BLaER1 (cell line): Measurements from ENCODE around the gene SLC19A2.

Source experiments
- H3K27ac ChIP-seq: shearing (Covaris generic); formaldehyde crosslinking; 2 replicates; pipeline ENCODE4 v1.8.1; 2022
- H3K27me3 ChIP-seq: shearing (Covaris generic); formaldehyde crosslinking; 2 replicates; pipeline ENCODE4 v1.8.1; 2022
- H3K36me3 ChIP-seq: shearing (Covaris generic); formaldehyde crosslinking; 2 replicates; pipeline ENCODE4 v1.8.1; 2022
- H3K4me1 ChIP-seq: shearing (Covaris generic); formaldehyde crosslinking; 2 replicates; pipeline ENCODE4 v1.8.1; 2022
- H3K4me2 ChIP-seq: shearing (Covaris generic); formaldehyde crosslinking; 2 replicates; pipeline ENCODE4 v1.8.1; 2022
- H3K4me3 ChIP-seq: shearing (Covaris generic); formaldehyde crosslinking; 2 replicates; pipeline ENCODE4 v1.8.1; 2022
- H3K9ac ChIP-seq: shearing (Covaris generic); formaldehyde crosslinking; 2 replicates; pipeline ENCODE4 v1.8.1; 2022
- H3K9me3 ChIP-seq: shearing (Covaris generic); formaldehyde crosslinking; 2 replicates; pipeline ENCODE4 v1.8.1; 2022
- H4K20me1 ChIP-seq: shearing (Covaris generic); formaldehyde crosslinking; 2 replicates; pipeline ENCODE4 v1.8.1; 2022
- Cebpa-rat ChIP-seq: shearing (Covaris generic); IDR thresholded peaks from 2 replicates; pipeline ENCODE4 v1.8.1; 2022

The SLC19A2 gene

DNA sequence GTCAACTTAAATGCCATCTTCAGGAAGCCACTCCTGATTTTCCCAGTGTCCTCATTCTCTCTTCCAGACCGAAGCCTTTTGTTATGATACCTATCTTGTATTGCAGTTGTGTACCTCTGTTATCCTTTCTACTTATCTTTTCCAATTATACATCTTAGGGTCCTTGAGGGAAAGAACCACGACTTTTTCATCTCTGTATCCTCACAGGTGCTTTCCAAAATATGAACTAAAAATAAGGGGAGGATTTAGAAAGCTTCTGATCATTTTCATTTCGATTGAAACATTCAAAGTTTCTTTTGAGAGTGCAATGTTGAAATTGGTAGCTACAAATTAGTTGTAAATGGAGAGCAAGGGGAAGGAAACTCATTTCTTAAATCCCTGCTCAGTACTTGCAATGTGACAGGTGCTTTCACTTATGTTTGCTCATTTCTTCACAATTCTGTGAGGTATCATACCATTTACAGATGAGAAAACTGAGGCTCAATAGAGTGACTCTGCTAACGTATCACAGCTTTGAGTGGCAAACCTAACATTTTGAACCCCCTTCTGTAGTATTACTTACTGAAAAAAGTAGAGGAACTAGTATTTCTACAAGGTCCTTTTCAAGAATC lies 24.2 kb downstream of the SLC19A2 start:
- peaks cover 25% of the 10 kb centered on the region for H3K9me3 ChIP-seq
- TF ChIP-seq Cebpa-rat = no peak

GRCh38 chr1:169460191-169460833 lies 25.4 kb downstream of the SLC19A2 start:
- Histone ChIP-seq H3K4me1 (no peaks in the 10 kb centered on the region), H3K9me3 (peaks cover 26% of the 10 kb centered on the region), H3K9ac (no peak overlapping the region), H3K27ac (no peak overlapping the region), H3K4me2 (no peak overlapping the region), H4K20me1 (no peaks in the 10 kb centered on the region), H3K4me3 (no peak overlapping the region), H3K27me3 (no peaks in the 10 kb centered on the region), H3K36me3 (no peaks in the 10 kb centered on the region)
- no peak for TF ChIP-seq Cebpa-rat

More for the DNA sequence above, 24.2 kb downstream of the SLC19A2 start:
- Histone ChIP-seq H3K27ac (no peak overlapping the region), H3K4me3 (no peak overlapping the region), H4K20me1 (no peaks in the 10 kb centered on the region), H3K36me3 (no peaks in the 10 kb centered on the region), H3K4me1 (no peaks in the 10 kb centered on the region), H3K4me2 (no peak overlapping the region), H3K9ac (no peak overlapping the region), H3K27me3 (no peaks in the 10 kb centered on the region)

DNA sequence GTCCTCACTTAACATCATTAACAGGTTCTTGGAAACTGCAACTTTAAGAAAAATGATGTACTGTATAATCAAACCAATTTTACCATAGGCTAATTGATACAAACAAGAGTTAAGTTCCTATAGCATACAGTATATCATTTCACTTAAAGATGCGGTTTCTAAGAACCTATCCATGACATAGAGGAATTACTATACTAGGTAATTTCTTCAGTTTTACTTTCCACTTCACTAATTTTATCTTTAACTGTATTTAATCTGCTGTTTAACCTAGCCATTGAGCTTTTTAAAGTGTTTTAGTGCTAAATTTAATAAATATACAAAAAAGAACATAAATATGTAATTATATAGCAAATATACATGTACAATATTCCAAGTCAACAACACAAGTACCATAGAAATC lies 28.3 kb downstream of the SLC19A2 start:
- no peak overlapping the region for H3K9ac ChIP-seq
- H3K4me2 ChIP-seq = no peak overlapping the region
- peaks cover 26% of the 10 kb centered on the region for H3K9me3 ChIP-seq
- no peaks in the 10 kb centered on the region for H4K20me1 ChIP-seq
- H3K27me3 ChIP-seq = no peaks in the 10 kb centered on the region
- no peak overlapping the region for H3K4me3 ChIP-seq
- no peak for TF ChIP-seq Cebpa-rat
- no peaks in the 10 kb centered on the region for H3K36me3 ChIP-seq
- no peak overlapping the region for H3K27ac ChIP-seq
- no peaks in the 10 kb centered on the region for H3K4me1 ChIP-seq

GRCh38 chr1:169456029-169456428 lies 29.7 kb downstream of the SLC19A2 start:
- no peaks in the 10 kb centered on the region for H4K20me1 ChIP-seq
- no peak overlapping the region for H3K4me2 ChIP-seq
- no peaks in the 10 kb centered on the region for H3K36me3 ChIP-seq
- no peaks in the 10 kb centered on the region for H3K4me1 ChIP-seq
- no peak for TF ChIP-seq Cebpa-rat
- H3K27ac ChIP-seq = no peak overlapping the region
- no peak overlapping the region for H3K4me3 ChIP-seq
- peaks cover 26% of the 10 kb centered on the region for H3K9me3 ChIP-seq
- H3K27me3 ChIP-seq = no peaks in the 10 kb centered on the region
- no peak overlapping the region for H3K9ac ChIP-seq

DNA sequence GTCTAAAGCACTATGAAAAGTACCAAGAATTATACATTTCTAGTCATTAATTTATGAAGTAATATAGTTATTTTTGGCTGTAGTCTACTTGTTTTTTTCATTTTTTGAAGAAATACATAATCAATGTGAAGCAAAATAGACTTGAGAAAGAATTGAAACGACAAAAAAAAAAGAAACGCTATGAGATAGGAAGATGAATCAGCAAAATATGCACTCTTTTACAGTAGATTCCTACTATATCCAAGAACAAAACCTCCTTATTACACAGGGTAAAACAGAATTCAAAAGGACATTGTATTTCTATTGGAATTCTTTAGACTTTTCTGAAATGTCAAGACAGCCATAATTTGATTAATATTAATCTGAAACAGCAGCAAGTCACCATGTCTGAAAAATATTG lies 32.8 kb downstream of the SLC19A2 start:
- Histone ChIP-seq H3K27ac (no peak overlapping the region), H3K4me3 (no peak overlapping the region), H4K20me1 (no peaks in the 10 kb centered on the region), H3K4me2 (no peak overlapping the region), H3K4me1 (no peaks in the 10 kb centered on the region), H3K9ac (no peak overlapping the region), H3K9me3 (peaks cover 15% of the 10 kb centered on the region), H3K27me3 (no peaks in the 10 kb centered on the region), H3K36me3 (no peaks in the 10 kb centered on the region)
- no peak for TF ChIP-seq Cebpa-rat

DNA sequence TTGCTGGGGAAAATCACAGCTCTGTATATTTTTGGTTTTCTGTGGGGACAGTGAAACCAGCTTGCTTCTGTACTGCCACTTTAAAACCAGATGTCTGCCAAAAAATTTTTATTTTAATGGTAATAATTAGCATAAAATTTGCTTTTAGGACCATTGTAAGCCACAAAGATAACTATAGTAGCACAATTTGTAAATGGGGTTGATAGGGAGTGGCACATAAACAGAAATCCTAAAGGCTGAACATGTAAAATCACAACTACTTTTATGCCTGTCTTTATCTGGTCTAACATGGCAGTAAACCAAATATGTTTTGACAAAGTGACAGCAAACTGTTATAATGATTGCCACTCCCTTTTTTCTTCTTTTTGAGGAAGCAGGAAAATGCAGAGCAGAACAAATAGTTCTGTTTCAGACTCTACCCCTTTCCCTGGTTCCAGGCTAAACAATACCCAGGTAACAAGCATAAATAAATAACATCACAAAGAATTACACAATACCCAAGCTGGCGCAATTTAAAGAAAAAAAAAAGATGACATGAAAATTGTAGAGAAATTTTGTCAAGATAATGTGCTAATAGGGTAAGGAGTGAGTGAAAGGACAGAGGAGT lies 34.4 kb downstream of the SLC19A2 start:
- Histone ChIP-seq H3K4me1 (no peaks in the 10 kb centered on the region), H3K27me3 (no peaks in the 10 kb centered on the region), H3K4me2 (no peak overlapping the region), H3K9ac (no peak overlapping the region), H3K4me3 (no peak overlapping the region), H4K20me1 (no peaks in the 10 kb centered on the region), H3K27ac (no peak overlapping the region), H3K9me3 (0 out of 2 replicates have a peak, but pooled peaks cover under 1% of the 10 kb centered on the region), H3K36me3 (no peaks in the 10 kb centered on the region)
- TF ChIP-seq Cebpa-rat = no peak

GRCh38 chr1:169443923-169444322 lies 41.8 kb downstream of the SLC19A2 start:
- Histone ChIP-seq H3K27ac (no peak overlapping the region), H3K9me3 (peaks cover 9% of the 10 kb centered on the region), H3K4me2 (no peak overlapping the region), H3K36me3 (no peaks in the 10 kb centered on the region), H3K27me3 (no peaks in the 10 kb centered on the region), H3K9ac (no peak overlapping the region), H3K4me3 (no peak overlapping the region), H4K20me1 (no peaks in the 10 kb centered on the region), H3K4me1 (no peaks in the 10 kb centered on the region)
- no peak for TF ChIP-seq Cebpa-rat

- no peaks in the 10 kb centered on the region for H3K36me3 ChIP-seq
- no peaks in the 10 kb centered on the region for H3K9me3 ChIP-seq
- TF ChIP-seq Cebpa-rat = no peak
- no peak within 1 kb of the TSS for H3K4me2 ChIP-seq
- no peak within 1 kb of the TSS for H3K9ac ChIP-seq
- no peaks in the 10 kb centered on the region for H3K4me1 ChIP-seq
- no peak within 1 kb of the TSS for H3K4me3 ChIP-seq
- no peaks in the 10 kb centered on the region for H4K20me1 ChIP-seq
- no peak within 1 kb of the TSS for H3K27ac ChIP-seq
- no peaks in the 10 kb centered on the region for H3K27me3 ChIP-seq
These were observed 58.6 kb downstream of the SLC19A2 start, which contains the start of gene CCDC181 for GRCh38 chr1:169427081-169427641. Gene CCDC181, minus strand, starts transcription at chr1:169427474. Its CDS starts 2,547 bp downstream, at chr1:169424927.

DNA sequence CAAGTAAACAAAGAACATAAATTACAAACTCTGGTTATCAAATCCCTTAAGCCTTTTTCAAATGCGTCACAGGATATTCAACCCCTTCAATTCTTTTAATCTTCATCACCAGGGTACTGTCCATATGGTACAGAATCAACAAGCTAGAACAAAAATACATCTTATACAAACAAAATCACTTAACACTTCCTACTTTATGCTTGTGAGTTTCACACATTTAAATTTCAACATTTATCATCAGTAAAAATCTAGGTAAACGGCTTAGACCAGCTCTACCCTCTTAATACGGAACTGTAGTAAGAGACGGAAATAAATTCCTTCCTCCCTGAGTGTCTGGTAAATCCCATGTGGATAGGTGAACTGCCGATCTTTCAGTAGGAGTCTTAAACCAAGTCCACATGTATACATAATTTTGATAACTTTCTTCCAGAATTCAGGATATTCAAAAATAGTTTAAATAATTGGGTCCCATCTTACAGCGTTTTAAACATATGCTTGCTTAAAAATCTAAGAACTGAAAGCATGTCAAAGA lies 59.5 kb downstream of the SLC19A2 start:
- no peak overlapping the region for H3K4me3 ChIP-seq
- no peaks in the 10 kb centered on the region for H3K27me3 ChIP-seq
- H4K20me1 ChIP-seq = no peaks in the 10 kb centered on the region
- H3K9me3 ChIP-seq = no peaks in the 10 kb centered on the region
- H3K27ac ChIP-seq = no peak overlapping the region
- no peaks in the 10 kb centered on the region for H3K36me3 ChIP-seq
- TF ChIP-seq Cebpa-rat = no peak
- no peak overlapping the region for H3K4me2 ChIP-seq
- H3K4me1 ChIP-seq = no peaks in the 10 kb centered on the region
- no peak overlapping the region for H3K9ac ChIP-seq

GRCh38 chr1:169421309-169421708 lies 64.4 kb downstream of the SLC19A2 start:
- Histone ChIP-seq H3K9ac (no peak overlapping the region), H3K36me3 (no peaks in the 10 kb centered on the region), H3K4me2 (no peak overlapping the region), H3K27ac (no peak overlapping the region), H3K4me3 (no peak overlapping the region), H3K27me3 (no peaks in the 10 kb centered on the region), H4K20me1 (no peaks in the 10 kb centered on the region), H3K9me3 (no peaks in the 10 kb centered on the region), H3K4me1 (peaks cover 12% of the 10 kb centered on the region)
- no peak for TF ChIP-seq Cebpa-rat
